Measurements from ENCODE around the gene TSEN2. TPM values are rescaled to one million over a fixed set of nuclear protein-coding genes. Genes with fewer than 3 reads are reported as not detected.

Gene TSEN2
- total and polyA plus RNA-seq, 10 of the 15 experiments (the other 5 are each of a cell fraction or from before 2014, with no cell fraction given), result 17.7 to 32.3 (median 24.3) TPM

DNA sequence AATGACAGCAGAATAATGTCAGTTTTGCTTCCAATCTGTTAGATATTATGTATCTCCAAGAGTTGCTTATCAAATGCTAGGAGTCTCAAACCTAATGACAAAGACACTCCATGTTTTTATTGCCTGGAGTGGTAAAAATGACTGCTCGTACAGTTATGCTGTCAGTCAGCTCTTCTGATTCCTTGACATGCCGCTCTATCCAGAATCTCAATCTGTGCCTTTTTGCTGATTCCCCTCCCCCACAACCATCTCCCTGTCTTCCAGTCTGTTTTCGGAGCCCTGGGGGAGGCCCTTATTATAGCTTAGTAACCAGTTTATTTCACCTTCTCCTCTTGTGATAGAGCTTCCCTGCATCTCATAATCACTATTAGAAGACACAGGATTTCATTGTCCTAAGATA, 75.2 kb downstream of the TSEN2 start:
- CTCF ChIA-PET, result interaction anchor here (1.0 to 2.1 kb wide), 5 partner anchors 23 to 424 kb away, joined by 3 to 7 read pairs (median 5); partner anchors contain the start of gene TSEN2
- Histone ChIP-seq H2AFZ (ENCODE audit: control insufficient read depth, low read depth, low read length) (no peak overlapping the region), H3K9me3 (replicated peaks; ENCODE audit: control insufficient read depth, insufficient read depth, low read length) (no peaks in the 10 kb centered on the region; the same call in 2 of the 3 replicates), H3K79me2 (ENCODE audit: control insufficient read depth, insufficient read depth, low read length) (peaks cover 72% of the 10 kb centered on the region), H3K9ac (ENCODE audit: control insufficient read depth, insufficient read depth, low read length) (0 out of 2 replicates have a peak overlapping the region, but pooled peaks have one; percentile 3), H3K4me2 (ENCODE audit: control insufficient read depth, insufficient read depth) (peak overlapping the region; percentile 93), H3K27ac (ENCODE audit: control insufficient read depth, insufficient read depth) (peak overlapping the region; percentile 81), H3K4me3 (peak overlapping the region; percentile 95), H3K36me3 (ENCODE audit: control insufficient read depth in 2 of 2, insufficient read depth in 2 of 2, low read length in 1 of 2) (no peaks in the 10 kb centered on the region), H4K20me1 (ENCODE audit: control insufficient read depth, insufficient read depth) (peaks cover 4% of the 10 kb centered on the region; the same call in 1 of the 2 replicates), H3K27me3 (replicated peaks in 1 of 2; ENCODE audit: control insufficient read depth in 2 of 2, insufficient read depth in 2 of 2, low read length in 1 of 2) (no peaks in the 10 kb centered on the region), H3K4me1 (ENCODE audit: control insufficient read depth, insufficient read depth, low read length) (peaks cover 25% of the 10 kb centered on the region)
- DNase-seq (ENCODE audit: low read depth, low spot score) (no peak), FAIRE-seq (no peak), ATAC-seq (no peak)
- intact Hi-C loops (cut with micrococcal nuclease; ENCODE audit: unreplicated experiment) (loop anchor here (5.0 kb wide), 2 partner anchors 283 to 422 kb away; partner anchors contain the start of gene RPL32), in situ Hi-C loops (cut with MboI) (no loop called here)
- SMC1A ChIA-PET (ENCODE audit: uncharacterized antibody, unreplicated experiment), result interaction anchor here (1.0 to 5.6 kb wide), 6 partner anchors 17 to 366 kb away, joined by 3 to 38 read pairs (median 3); partner anchors contain the start of gene RAF1
- BruUV-seq (replicated peaks), result no TSS peak
- 94% methylated on average over 3 of the region's 3 CpGs for WGBS (ENCODE audit: insufficient coverage, insufficient replicate concordance, low lambda C conversion rate, missing lambda C conversion rate)
- RAD21 ChIA-PET (ENCODE audit: unreplicated experiment), result interaction anchor here (1.0 to 1.5 kb wide), 4 partner anchors 74 to 164 kb away, joined by 3 read pairs; no protein-coding TSS in a partner anchor
- POLR2A ChIA-PET, result interaction anchor here (0.7 to 5.0 kb wide), 6 partner anchors 25 to 104 kb away, joined by 3 to 38 read pairs (median 4); partner anchors contain the start of genes RAF1 and TSEN2
- TF ChIP-seq RAD21 (IDR thresholded peaks at IDR 0.05; ENCODE audit: insufficient read depth, low read depth, low read length) (no peak), POU2F2 (IDR thresholded peaks at IDR 0.05; ENCODE audit: borderline replicate concordance, low read depth, low read length) (no peak), TAF1 (IDR thresholded peaks at IDR 0.05; ENCODE audit: borderline replicate concordance, low read depth, low read length) (no peak), FOXM1 (IDR thresholded peaks at IDR 0.05; ENCODE audit: low read depth, low read length) (no peak), BACH1 (IDR thresholded peaks at IDR 0.05; ENCODE audit: borderline replicate concordance) (no peak), ETV6 (conservative IDR thresholded peaks at IDR 0.05 in 1 of 2, IDR thresholded peaks at IDR 0.05 in 1 of 2; ENCODE audit: borderline replicate concordance in 1 of 2, low read depth in 1 of 2) (no peak), SIX5 (IDR thresholded peaks at IDR 0.05; ENCODE audit: low read depth, low read length, severe bottlenecking) (no peak), ZNF217 (IDR thresholded peaks at IDR 0.05) (no peak), CREM (IDR thresholded peaks at IDR 0.05; ENCODE audit: low read depth) (no peak), NR2C1 (IDR thresholded peaks at IDR 0.05) (no peak)
- TF ChIP-seq, protein P1, sequence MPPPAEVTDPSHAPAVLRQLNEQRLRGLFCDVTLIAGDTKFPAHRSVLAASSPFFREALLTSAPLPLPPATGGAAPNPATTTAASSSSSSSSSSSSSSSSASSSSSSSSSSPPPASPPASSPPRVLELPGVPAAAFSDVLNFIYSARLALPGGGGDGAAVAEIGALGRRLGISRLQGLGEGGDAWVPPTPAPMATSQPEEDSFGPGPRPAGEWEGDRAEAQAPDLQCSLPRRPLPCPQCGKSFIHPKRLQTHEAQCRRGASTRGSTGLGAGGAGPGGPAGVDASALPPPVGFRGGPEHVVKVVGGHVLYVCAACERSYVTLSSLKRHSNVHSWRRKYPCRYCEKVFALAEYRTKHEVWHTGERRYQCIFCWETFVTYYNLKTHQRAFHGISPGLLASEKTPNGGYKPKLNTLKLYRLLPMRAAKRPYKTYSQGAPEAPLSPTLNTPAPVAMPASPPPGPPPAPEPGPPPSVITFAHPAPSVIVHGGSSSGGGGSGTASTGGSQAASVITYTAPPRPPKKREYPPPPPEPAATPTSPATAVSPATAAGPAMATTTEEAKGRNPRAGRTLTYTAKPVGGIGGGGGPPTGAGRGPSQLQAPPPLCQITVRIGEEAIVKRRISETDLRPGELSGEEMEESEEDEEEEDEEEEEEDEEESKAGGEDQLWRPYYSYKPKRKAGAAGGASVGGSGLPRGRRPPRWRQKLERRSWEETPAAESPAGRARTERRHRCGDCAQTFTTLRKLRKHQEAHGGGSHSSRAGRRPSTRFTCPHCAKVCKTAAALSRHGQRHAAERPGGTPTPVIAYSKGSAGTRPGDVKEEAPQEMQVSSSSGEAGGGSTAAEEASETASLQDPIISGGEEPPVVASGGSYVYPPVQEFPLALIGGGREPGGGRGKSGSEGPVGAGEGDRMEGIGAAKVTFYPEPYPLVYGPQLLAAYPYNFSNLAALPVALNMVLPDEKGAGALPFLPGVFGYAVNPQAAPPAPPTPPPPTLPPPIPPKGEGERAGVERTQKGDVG (CRISPR knock-in tag; IDR thresholded peaks at IDR 0.05), result no peak
- TF ChIP-seq, protein P2, sequence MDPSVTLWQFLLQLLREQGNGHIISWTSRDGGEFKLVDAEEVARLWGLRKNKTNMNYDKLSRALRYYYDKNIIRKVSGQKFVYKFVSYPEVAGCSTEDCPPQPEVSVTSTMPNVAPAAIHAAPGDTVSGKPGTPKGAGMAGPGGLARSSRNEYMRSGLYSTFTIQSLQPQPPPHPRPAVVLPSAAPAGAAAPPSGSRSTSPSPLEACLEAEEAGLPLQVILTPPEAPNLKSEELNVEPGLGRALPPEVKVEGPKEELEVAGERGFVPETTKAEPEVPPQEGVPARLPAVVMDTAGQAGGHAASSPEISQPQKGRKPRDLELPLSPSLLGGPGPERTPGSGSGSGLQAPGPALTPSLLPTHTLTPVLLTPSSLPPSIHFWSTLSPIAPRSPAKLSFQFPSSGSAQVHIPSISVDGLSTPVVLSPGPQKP (IDR thresholded peaks at IDR 0.05; ENCODE audit: low read depth, low read length), result no peak
- TF ChIP-seq, protein P3, sequence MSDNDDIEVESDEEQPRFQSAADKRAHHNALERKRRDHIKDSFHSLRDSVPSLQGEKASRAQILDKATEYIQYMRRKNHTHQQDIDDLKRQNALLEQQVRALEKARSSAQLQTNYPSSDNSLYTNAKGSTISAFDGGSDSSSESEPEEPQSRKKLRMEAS (IDR thresholded peaks at IDR 0.05; ENCODE audit: low read depth, low read length), result no peak
- TF ChIP-seq, protein P4, sequence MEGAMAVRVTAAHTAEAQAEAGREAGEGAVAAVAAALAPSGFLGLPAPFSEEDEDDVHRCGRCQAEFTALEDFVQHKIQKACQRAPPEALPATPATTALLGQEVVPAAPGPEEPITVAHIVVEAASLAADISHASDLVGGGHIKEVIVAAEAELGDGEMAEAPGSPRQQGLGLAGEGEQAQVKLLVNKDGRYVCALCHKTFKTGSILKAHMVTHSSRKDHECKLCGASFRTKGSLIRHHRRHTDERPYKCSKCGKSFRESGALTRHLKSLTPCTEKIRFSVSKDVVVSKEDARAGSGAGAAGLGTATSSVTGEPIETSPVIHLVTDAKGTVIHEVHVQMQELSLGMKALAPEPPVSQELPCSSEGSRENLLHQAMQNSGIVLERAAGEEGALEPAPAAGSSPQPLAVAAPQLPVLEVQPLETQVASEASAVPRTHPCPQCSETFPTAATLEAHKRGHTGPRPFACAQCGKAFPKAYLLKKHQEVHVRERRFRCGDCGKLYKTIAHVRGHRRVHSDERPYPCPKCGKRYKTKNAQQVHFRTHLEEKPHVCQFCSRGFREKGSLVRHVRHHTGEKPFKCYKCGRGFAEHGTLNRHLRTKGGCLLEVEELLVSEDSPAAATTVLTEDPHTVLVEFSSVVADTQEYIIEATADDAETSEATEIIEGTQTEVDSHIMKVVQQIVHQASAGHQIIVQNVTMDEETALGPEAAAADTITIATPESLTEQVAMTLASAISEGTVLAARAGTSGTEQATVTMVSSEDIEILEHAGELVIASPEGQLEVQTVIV (IDR thresholded peaks at IDR 0.05; ENCODE audit: borderline replicate concordance, partially characterized antibody), result no peak
